Measurements from ENCODE around the gene TNIP1. TPM values are rescaled to one million over a fixed set of nuclear protein-coding genes. Genes with fewer than 3 reads are reported as not detected.

TNIP1 gene
- total RNA-seq, 4 donors from 2014 or later, result 191 to 352 (median 266) TPM

- peak in 1 of 3 donors; percentile 62 for DNase-seq
- Histone ChIP-seq H3K9me3 (no peaks in the 10 kb centered on the region), H3K27ac (no peak overlapping the region), H3K4me3 (no peak overlapping the region), H3K36me3 (no peaks in the 10 kb centered on the region), H3K27me3 (no peaks in the 10 kb centered on the region), H3K4me1 (peaks cover 0 to 8% (median 2%) of the 10 kb centered on the region in 4 donors)
- no peak for TF ChIP-seq POLR2A (IDR thresholded peaks at IDR 0.05)
- TF ChIP-seq CTCF (IDR thresholded peaks at IDR 0.05), result no peak
Observed at GRCh38 chr5:151016700-151017099, 64.1 kb downstream of the TNIP1 start.

- no peak for DNase-seq
- no peaks in the 10 kb centered on the region for H3K27me3 ChIP-seq
- H3K4me1 ChIP-seq, result peaks cover 0 to 7% (median 2%) of the 10 kb centered on the region in 4 donors
- H3K27ac ChIP-seq, result no peak overlapping the region
- no peaks in the 10 kb centered on the region for H3K9me3 ChIP-seq
- H3K36me3 ChIP-seq, result no peaks in the 10 kb centered on the region
- no peak overlapping the region for H3K4me3 ChIP-seq
- no peak for TF ChIP-seq CTCF (IDR thresholded peaks at IDR 0.05)
- no peak for TF ChIP-seq POLR2A (IDR thresholded peaks at IDR 0.05)
Observed at GRCh38 chr5:151015974-151016587, 64.8 kb downstream of the TNIP1 start.

DNA sequence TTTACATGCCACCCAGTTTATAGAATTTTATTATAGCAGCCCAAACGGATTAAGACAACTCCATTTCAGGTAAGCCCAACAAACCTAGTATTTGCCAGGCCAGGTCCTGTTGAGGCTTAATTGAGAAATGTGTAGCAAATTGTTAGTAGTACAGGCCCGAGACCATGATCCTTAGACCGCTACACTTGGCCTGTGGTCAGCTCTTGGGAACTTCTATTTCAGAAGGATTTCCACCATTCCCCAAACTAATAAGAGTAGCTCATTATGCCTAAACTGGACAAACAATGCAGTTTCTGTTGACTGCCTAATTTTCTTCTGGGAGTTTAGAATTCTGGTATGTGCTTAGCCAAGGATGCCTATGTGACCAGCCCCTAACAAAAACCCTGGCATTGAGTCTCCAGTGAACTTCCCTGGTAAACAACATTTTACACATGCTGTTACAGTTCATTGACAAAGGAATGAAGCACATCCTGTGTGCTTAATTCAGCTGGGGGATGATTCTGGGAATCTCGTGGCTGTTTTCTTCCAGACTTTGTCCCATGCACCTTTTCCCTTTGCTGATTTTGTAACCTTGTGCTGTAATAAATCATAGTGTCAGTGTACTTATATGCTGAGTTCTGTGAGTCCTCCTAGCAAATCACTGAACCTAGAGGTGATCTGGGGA lies 66.0 kb downstream of the TNIP1 start:
- no peak for DNase-seq
- no peaks in the 10 kb centered on the region for H3K9me3 ChIP-seq

DNA sequence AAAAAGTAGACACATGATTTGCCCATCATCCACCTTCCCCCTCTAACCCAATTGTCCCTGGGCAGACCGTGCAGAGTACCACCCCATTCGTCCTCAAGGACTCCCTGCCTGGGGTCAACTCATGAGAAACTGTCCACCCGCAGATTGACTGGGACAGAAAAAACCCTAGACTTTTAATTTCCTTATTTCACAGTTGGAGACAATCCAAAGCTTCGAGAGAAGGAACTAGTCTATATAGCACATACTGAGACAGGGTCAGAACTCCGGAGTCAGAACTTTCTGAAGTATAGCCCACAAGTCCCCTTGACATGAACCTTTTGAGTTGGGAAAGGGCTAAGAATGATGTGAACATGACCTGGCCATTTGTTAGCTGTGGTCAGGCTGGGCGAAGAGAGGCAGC lies 68.0 kb downstream of the TNIP1 start:
- no peaks in the 10 kb centered on the region for H3K9me3 ChIP-seq
- no peaks in the 10 kb centered on the region for H3K27me3 ChIP-seq
- no peaks in the 10 kb centered on the region for H3K36me3 ChIP-seq
- no peak for DNase-seq
- H3K4me3 ChIP-seq, result no peak overlapping the region
- TF ChIP-seq POLR2A (IDR thresholded peaks at IDR 0.05), result no peak
- TF ChIP-seq CTCF (IDR thresholded peaks at IDR 0.05), result no peak
- no peaks in the 10 kb centered on the region for H3K4me1 ChIP-seq
- H3K27ac ChIP-seq, result no peak overlapping the region

More for the DNA sequence above, 66.0 kb downstream of the TNIP1 start:
- Histone ChIP-seq H3K4me1 (no peaks in the 10 kb centered on the region), H3K36me3 (no peaks in the 10 kb centered on the region), H3K27me3 (no peaks in the 10 kb centered on the region), H3K27ac (peak overlapping the region in 1 of 4 donors; percentile 16), H3K4me3 (no peak overlapping the region)
- TF ChIP-seq POLR2A (IDR thresholded peaks at IDR 0.05) (no peak), CTCF (IDR thresholded peaks at IDR 0.05) (no peak)

GRCh38 chr5:151008906-151009305 lies 71.9 kb downstream of the TNIP1 start:
- no peak overlapping the region for H3K4me3 ChIP-seq
- TF ChIP-seq CTCF (IDR thresholded peaks at IDR 0.05) (no peak), POLR2A (IDR thresholded peaks at IDR 0.05) (no peak)
- H3K27ac ChIP-seq, result no peak overlapping the region

More at GRCh38 chr5:151008906-151009305, 71.9 kb downstream of the TNIP1 start:
- DNase-seq, result no peak
- H3K36me3 ChIP-seq, result no peaks in the 10 kb centered on the region
- peaks cover 0 to 32% (median 4%) of the 10 kb centered on the region in 4 donors for H3K4me1 ChIP-seq
- H3K9me3 ChIP-seq, result no peaks in the 10 kb centered on the region
- no peaks in the 10 kb centered on the region for H3K27me3 ChIP-seq
